Activated effector memory CD4-positive, alpha-beta T cell treated with Interleukin-2 at 50 U/mL for 16 hours (primary cell): ENCODE measurements around the gene EHBP1L1.

Experiments used
- DNase-seq: peaks from one replicate; pipeline ENCODE4 v3.0.0-alpha.2; 2020

EHBP1L1 gene

DNA sequence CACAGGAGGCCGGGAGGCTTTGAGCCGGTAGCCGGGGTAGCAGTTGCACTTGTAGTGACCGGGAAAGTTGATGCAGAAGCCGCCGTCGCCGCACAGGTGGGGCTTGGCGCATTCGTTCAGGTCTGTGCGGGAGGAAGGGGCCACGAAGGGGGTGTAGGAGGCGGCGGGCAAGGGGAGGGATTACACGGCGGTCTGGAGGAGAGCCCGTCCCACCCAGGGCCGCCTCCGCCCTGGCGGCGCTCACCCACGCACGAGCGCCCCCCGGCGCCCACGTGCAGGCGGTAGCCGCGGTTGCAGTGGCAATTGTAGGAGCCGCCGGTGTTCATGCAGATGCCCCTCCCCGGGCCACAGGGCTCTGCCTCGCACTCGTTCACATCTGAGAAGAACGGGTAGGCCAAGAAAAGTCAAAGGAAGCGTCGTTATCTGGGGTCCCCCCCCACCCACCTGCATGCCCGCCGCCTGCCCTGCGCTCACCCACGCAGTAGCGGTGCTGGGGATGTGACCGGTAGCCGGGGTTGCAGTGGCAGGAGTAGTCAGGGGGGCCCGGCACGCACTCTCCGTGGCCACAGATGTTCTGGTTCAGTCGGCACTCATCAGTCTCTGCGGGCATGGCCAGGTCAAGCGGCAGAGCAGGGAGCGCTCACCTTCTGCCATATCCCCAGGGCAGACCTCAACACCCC lies 28.3 kb upstream of the EHBP1L1 start:
- no peak for DNase-seq

DNA sequence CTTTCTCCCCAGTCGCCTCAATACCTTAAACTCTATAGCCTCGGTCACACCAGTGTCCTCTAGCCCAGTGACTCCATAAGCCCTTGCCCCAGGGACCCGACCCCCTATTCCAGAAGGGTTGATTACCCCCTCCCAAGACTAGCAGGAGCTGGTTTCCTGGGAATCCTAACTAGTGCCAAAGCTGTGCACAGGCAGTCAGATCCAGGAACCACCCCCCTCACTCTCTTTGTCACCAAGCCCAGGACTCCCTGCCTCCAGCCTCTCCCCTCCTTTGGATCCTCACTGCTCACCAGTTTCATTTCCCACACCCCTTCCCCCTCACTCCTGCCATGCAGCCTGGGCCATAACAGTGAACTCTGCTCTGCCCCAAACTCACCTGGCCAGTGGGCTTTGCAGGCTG lies 27.5 kb upstream of the EHBP1L1 start:
- no peak for DNase-seq

DNA sequence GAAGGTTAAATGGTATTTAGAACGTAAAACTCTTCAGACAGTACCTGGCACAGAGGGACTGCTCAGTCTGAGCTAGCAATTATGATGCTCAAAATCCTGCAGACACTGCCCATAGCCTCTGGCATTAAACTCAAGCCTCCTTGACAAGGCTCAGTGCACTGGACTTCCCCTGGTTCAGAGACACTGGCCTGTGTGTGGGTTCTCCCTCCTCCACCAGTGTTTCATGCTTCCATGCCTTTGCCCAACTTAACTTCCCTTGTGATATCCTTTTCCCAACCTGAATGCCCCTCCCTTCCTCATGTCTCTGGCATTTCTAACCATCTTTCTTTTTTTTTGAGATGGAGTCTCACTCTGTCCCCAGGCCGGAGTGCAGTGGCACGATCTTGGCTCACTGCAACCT lies 26.8 kb upstream of the EHBP1L1 start:
- DNase-seq, result no peak

DNA sequence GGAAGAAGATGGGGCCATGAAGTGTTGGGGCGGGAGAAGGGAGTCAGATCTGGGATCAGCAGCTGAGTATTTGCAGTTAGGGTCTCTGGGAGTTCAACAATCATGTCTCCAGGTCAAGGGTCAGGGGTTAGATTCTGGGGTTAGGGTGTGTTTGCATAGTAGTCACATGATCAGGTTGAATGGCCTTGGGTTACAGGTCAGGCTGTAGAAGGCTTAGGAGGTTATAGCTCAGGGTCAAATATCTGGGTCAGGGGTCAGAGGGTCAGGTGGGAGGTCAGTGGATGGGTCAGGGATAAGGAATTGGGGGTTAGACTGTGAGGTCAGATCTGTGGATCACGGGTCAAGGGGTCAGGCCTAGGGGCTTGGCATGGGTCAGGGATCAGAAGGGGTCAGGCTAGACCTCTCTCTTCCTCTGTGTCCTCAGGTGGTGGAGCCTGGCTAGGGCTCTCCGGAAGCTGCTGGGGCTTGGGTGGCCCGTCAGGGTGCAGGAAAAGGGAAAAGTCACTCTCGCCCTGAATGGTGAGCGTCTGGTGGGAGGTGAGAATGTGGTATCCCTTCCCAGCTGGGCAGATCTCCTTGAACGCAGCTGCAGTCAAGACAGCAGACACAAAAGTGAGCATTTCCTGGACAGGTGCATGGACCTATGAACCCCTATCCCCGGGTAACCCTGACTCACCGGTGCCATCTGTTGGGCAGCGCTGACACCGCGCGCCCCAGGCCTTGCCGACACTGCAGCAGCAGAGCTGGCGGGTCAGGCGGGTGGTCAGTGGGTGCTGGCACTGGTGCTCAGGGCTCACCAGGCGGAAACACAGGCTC lies 24.1 kb upstream of the EHBP1L1 start:
- DNase-seq, result peak; percentile 54

DNA sequence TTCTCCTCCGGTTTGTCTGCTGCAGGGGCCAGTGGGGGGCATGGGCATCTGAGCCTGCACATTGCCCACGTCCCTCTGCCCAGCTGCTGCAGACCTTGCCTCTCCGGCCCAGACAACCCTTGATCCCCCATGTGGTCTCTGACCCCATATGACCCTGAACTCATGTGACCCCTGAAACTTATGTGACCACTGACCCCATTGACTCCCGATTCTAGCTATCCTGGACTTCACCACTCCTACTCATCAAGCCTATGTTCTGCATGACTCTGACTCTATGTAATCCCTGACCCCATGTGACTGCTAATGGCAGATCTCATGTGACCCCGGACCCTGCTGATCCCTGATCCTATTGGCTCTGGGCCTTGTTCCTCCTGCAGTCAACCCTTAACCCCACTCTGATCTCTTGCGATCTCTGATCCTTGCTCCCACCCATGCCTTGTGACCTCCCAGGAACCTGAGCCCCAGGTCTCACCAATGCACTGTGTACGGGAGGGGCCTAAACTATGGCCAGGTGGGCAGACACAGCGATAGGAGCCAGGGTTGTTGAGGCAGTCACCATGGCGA lies 23.4 kb upstream of the EHBP1L1 start:
- DNase-seq, result no peak

DNA sequence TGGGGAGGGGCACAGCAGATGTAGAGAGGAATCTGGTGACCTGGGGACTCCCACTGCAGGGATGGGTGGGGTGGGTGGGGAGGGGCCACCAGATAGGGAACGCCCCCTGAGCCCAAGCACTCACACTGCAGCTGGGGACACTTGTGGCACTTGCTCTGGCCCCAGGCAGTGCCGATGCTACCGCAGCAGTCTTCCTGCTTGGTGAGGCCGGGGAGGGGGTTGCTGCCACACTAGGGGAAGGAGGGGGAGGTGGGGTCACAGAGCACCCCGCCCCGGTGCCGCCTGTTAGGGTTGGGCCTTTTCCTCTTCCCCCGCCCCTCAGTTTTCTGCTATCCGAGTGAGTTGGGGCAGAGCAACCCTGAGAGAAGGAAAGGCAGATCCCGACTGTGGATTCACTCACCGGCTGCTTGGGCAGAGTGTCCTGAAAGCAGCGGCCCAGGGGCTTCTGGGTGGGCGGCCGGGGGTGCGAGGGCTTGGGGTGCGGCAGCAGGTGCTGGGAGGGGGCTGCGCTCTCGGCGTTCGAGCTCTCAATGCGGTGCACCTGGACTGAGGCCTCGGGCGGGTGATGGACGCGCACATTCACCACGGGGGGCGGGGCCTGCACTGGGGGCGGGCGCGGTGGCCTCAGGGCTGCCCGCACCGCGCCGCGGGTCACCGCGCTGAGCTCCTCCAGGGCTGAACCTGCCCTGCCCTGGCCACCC lies 22.4 kb upstream of the EHBP1L1 start:
- DNase-seq, result peak; percentile 68

DNA sequence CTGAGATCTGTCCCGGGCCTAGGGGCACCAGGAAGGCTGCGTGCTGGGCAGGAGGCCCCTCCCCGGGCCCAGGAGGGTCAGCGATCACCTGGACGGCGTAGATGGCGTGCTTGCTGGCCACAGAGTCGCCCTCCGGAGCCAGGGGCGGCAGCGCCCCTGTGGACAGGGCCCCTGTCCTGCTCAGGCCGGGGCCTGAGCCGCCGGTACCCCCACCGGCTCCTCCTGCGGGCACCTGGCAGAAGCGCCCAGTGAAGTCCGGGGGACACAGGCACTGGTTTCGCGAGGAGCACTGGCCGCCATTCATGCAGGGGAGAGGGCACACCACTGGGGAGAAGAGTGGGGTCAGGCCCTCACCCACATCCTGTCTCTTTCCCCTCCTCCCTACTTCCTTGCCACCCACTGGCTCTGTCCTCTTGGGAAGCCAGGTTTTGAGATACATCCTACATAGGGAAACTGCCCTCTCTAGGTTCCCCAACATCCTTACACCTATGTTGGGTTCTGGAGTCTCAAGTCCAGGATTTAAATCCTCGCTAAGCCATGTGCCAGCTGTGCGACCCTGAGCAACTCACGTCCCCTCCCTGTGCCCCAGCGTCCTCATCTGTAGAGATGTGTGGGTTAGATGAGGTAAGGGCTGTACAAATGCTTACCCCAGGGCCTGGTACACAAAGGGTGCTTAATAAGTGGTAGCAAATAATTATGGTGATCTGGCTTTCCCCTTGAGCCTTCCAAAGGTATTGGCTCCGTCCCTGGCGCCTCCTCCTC lies 21.6 kb upstream of the EHBP1L1 start:
- no peak for DNase-seq

DNA sequence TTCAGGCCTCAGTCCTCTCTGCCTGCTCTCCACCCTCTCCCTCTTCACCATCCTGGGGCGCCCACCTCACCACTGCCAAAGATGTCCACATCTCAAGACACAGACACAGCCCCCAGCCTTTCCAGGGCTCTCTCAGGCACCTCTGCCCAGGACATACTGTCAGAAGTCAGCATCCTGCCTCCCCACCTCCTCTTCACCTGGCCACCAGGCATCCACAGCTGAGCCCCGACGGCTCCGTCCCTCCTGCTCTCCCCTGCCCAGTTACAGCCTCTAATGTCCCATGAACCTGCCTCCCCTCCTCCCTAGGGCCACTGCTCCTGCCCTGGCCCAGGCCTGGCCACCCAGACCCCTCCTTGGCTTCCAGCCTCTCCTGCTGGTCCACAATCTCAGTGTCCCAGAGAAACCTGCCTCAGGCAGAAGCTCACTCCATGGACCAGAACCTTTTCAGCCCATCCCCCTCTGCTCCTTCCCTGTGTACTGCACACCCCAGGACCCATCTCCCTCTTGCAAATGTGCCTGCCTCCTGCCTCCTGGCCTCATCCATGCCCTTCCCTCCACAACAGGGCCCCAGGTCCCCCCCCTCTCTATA lies 20.9 kb upstream of the EHBP1L1 start:
- no peak for DNase-seq

DNA sequence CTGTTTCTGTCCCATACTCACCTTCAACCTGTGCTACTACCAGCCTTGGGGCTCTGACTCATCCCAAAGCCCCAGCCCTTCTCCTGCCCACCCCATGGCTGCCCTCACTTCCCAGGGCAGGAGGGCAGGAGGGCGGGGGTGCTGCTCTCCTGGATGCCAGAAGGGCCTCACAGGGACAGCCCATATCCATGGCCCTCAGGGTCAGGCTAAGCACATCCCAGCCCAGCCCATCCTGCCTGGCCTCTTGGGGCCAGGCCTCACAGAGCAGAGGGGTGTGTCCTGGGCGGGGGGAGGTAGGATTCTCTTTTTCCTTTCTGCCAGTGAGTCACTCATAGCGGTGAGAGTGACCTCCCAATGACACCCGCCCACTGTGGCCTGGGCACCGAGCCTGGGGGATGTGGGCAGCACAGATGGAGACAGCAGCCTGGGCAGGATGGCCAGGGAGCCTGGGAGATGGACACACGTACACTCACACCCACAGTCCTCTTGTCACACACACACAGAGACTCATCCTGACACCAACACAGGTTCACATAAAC lies 20.1 kb upstream of the EHBP1L1 start:
- DNase-seq, result no peak

DNA sequence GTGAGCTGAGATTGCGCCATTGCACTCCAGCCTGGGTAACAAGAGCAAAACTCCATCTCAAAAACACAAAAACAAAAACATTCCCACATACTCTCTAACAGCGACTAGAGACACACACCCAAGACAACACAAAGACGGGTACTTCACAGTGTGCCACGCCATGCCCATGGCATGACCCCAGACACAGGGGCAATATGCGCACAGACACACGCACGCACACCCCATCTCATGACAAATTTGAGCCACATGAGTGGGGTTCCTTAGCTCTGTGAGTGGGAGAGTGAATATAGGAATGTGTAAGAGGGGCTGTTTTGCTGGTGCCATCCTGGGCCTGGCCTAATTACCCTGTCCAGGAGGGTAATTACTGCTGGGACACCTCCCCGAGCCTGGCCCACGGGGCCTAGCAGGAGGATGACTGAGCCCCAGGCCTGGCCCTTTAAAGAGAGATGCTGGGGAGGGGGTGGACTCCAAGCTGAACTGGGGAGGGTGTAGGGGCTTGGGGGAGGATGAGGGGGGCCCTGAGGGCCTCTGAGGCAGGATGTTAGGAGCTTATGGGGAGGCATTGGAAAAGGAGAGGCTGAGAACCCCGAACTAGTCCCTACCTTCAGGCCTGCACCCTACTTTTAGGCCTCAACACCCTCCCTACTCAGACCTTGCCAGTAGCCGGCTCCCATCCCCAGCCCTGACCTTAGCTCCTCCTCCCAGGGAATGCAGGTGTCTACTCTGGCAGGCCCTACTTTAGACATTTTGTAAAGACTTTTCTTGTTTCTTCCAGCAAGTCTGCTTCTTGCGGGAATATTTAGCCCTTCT lies 19.2 kb upstream of the EHBP1L1 start:
- no peak for DNase-seq

DNA sequence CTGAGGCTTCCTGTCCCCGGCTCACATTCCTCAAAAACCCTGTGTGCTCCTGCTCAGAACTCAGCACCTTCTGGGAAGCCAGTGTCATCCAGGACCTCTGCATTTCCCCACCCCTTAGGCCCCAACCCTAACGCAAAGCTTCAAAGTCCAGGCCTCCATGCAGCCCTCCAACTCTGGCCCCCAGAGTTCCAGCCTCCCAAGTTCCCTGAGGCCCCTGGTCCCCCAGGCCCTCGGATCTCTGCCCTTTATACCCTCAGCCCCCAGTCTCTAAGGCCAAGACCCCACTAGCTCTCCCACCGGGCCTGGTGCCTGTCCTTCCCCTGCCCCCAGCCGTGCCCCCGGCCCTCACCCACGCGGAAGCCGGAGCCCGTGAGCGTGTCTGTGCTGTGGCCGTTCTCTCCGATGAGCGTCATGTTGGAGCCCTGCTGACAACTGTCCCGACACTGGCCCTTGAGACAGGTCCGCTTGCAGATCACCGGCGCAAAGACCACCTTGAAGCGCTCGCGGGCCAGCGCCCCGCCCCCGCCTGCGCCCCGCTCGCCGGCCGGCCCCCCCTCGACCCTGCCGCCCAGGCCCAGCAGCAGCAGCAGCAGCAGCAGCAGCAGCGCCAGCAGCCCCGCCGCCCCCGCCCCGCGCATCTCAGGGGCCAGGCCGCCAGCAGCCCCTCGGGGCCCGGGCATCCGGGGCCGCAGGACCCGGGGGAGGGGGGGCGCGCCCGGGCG lies 18.4 kb upstream of the EHBP1L1 start:
- DNase-seq, result no peak

DNA sequence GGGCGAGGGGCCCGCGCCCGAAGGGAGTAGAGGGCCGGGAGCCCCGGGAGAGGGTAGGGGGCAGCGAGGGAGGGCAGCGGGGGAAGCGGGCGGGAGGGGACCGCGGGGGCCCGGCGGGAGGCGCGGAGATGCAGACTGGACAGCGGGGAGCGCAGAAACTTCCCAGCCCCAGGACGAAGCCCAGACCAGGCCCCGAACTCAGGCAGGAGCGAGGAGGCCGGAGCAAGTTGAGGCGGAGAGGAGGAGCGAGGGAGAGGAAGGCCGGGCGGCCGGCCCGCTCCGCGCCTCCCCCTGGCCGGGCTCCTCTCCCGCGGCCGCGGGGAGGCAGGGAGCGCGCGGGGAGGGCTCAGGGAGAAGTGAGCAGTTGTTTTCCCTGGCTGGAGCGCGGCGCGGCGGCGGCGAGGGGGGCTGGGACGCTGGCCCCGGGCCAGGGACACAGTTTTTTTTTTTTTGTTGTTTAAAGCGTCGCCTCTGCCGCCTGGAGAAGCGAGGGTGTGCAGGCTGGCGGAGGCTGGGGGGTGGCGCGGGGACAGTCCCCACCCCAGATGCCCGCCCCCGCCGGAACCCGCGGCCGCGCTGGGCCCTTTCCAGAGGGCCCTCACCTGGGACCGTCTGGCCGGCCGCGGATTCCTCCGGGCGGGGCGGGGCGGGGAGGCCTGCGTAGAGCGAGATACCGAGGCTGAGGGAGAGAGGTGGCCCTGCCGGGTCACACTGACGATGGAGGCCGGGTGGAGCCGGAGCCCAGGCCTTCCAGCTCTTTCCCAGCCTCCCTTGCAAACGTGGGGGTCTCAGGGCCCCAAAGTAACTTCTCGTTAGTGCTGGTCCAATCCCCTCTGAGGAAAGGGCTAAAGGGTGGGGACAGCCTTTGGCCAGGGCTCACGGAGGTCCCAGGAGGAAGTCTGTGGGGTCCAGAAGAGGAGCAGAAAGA lies 17.6 kb upstream of the EHBP1L1 start, which contains the start of gene LTBP3:
TSS of gene LTBP3 (minus strand) at position 358 of the 928 bp plus-strand sequence. CDS start 400 bp downstream, outside the sequence.
- peak; percentile 19 for DNase-seq

DNA sequence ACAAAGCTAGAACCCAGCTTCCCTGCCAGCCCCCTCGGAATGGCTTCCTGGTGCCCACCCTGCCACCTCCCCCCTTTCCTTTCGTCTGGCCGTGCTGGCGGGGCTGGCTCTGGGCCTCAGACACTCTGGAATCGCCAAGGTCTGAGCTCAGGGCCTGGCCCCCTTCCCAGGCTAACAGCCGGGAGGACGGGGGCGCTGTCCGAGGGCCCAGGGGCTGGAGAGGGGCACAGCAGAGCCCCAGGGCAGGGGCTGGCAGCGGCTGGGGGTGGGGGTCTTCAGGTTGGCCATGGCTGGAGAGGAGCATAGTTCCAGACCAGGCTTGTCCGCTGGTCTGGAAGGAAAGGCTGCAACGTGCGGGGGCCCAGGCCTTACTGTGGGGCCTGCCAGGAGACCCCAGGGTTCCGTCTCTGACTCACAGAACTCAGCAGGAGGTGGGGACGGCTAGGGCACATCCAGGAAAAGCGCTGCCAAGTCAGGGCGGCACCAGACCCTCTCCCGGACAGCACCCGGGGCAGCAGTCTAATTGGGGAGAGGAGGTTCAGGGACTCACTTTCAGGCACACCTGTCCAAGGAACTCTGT lies 16.8 kb upstream of the EHBP1L1 start:
- DNase-seq, result no peak

DNA sequence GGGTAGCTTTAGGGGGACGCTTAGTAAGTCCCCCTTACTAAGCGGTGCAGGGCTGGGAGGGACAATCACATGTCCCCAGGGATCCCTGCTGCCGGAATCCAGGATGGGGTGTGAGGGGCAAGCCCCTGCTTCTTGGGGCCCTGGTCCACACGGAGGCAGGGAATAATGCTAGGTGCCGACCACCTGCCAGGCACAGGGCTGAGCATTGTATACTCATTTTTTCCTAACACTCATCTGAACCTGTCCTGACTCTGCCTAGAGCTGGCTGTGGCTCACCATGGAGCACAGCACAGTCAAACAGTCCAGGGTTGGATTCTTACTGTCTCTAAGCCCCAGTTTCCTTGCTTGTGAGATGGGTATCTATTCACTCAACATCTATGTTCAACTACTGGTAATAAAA lies 16.3 kb upstream of the EHBP1L1 start:
- no peak for DNase-seq

DNA sequence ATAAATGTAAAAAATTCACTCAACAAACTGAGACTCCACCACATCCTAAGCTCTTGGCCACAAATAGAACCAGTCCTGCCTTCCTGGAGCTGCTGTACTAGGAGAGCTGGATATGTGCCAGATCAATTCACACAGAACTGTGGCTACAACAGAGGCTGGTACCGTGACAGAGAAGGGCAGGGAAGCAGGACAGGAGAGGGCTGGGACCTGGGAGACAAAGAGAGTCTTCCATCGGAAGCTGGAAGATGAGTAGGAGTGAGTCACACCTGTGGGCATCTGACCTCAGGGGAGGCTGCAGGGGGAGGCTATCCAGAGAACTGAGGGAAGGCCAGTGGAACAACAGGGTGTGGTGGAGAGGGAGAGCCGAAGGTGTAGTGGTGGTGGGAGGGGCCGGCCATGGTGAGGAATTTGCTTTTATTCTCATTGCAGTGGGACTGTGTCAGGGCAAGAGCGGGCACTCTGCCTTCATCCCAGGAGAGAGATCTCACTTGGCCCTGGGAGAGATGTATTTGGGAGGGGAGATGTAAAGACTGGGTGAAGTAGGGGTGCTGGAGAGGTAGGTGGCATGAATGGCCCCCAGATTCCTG lies 15.8 kb upstream of the EHBP1L1 start:
- DNase-seq, result no peak

DNA sequence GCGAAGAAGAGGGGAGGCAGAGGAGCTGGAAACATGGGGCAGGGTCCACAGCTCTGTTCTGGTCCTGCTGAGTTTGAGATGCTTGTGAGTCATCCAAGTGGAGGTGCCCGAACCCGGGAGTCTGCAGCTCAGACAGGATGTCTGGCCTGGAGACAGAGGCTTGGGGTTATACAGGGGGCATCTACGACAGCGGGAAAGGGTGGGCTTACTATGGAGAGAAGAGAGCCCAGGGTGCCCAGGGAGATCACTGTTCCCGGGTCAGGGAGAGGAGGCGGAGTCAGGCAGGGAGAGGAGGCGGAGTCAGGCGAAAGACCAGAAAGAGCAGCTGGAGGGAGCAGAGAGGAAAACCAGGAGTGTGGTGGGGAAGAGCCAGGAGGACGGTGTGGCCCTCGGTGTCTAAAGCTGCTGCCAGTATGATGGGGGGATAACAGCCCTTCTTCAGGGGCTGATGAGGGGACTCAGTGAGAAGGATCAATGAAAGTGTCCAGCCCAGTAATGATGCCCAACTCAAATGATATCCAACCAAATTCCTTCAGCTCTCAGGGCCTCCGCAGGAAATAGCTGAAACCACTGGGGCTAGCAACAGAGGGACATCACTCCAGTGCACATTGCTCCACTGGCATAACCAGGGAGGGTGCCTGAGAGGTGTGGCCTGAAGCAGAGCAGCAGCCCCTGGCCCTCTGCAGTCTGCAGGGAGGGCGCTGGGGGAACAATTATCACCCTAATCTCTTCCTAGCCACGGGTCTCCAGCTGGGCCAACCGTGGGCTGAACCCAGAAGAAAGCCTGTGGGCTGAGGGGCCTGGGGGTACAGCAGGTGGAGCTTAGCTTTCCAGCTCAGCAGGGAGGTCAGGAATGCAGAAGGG lies 15.1 kb upstream of the EHBP1L1 start:
- no peak for DNase-seq

DNA sequence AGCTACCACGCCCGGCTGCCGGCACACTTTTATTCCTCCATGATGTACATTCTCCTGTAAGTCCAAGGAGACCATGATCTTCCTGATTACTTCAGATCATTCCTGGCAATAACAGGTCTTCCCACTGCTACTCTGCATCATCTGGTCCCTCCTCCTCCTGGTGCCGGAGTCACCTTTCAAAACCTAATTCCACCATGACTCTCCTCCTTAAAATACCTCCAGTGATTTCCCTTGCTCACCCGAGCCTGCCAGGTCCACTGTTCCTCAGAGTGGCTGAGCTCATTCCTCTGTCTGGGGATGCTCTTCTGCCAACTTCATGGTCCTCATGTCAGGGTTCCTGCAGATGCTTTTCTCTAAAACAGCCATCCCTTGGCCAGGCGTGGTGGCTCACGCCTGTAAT lies 13.8 kb upstream of the EHBP1L1 start:
- no peak for DNase-seq
